K562 (cell line): ENCODE data around the gene CRLF1. TPM values are rescaled to one million over a fixed set of nuclear protein-coding genes. Genes with fewer than 3 reads are reported as not detected.

Experiments used
- ARID3B ChIP-seq: fragments of 250-450 bp; sonication (Bioruptor Pico); IDR thresholded peaks from 2 replicates; pipeline ENCODE4 v1.4.0; 2020; ENCODE audit warnings: borderline replicate concordance
- ARID4B ChIP-seq: sonication (generic); formaldehyde crosslinking; IDR thresholded peaks from 2 replicates; pipeline ENCODE4 v1.8.0; 2022; ENCODE audit warnings: mild to moderate bottlenecking, missing genetic modification reagents
- CAMTA2 ChIP-seq: fragments of 250-450 bp; sonication (Bioruptor Pico); conservative IDR thresholded peaks from 2 replicates; pipeline ENCODE4 v1.5.1; 2022
- CC2D1A ChIP-seq: fragments of 450-650 bp; IDR thresholded peaks from 2 replicates; pipeline ENCODE4 v1.6.1; 2017; ENCODE audit warnings: mild to moderate bottlenecking
- CEBPB ChIP-seq: fragments of 450-650 bp; IDR thresholded peaks from 2 replicates; pipeline ENCODE4 v1.6.1; 2016; ENCODE audit warnings: missing genetic modification characterization, missing compliant biosample characterization
- CTCFL ChIP-seq: IDR thresholded peaks from 2 replicates; pipeline ENCODE4 v1.6.1; 2011; ENCODE audit warnings: borderline replicate concordance, low read depth, mild to moderate bottlenecking, moderate library complexity, low read length; ENCODE audit not compliant: insufficient read depth, poor library complexity, severe bottlenecking
- FIP1L1 ChIP-seq: fragments of 200-400 bp; formaldehyde crosslinking; IDR thresholded peaks from 2 replicates; pipeline ENCODE4 v1.6.1; 2018; ENCODE audit warnings: mild to moderate bottlenecking, low read depth, low read length; ENCODE audit not compliant: poor library complexity, severe bottlenecking
- FOXA3 ChIP-seq, 2 experiments: fragments of 450-650 bp in 1 of 2; sonication (generic) in 1 of 2; formaldehyde crosslinking; IDR thresholded peaks in 1 of 2; conservative IDR thresholded peaks in 1 of 2; 2 replicates each; pipeline versions ENCODE4 v1.4.0 to v1.8.0; 2020 to 2022; ENCODE audit warnings: mild to moderate bottlenecking in 2 of 2, missing genetic modification reagents in 1 of 2
- GTF2A2 ChIP-seq: IDR thresholded peaks from 2 replicates; pipeline ENCODE4 v1.6.1; 2016; ENCODE audit warnings: mild to moderate bottlenecking, missing genetic modification characterization, missing compliant biosample characterization
- MCM2 ChIP-seq: fragments of 450-650 bp; IDR thresholded peaks from 2 replicates; pipeline ENCODE4 v1.6.1; 2017; ENCODE audit warnings: low read depth, mild to moderate bottlenecking
- NCOR1 ChIP-seq: fragments of 450-650 bp; IDR thresholded peaks from 2 replicates; pipeline ENCODE4 v1.6.1; 2016; ENCODE audit warnings: mild to moderate bottlenecking, moderate library complexity
- SMAD2 ChIP-seq: fragments of 150-350 bp; IDR thresholded peaks from 2 replicates; pipeline ENCODE4 v1.6.1; 2014; ENCODE audit warnings: low read depth, mild to moderate bottlenecking, low read length
- SNIP1 ChIP-seq: fragments of 450-650 bp; IDR thresholded peaks from 2 replicates; pipeline ENCODE4 v1.7.1; 2017; ENCODE audit warnings: low read depth, mild to moderate bottlenecking
- TAF1 ChIP-seq: IDR thresholded peaks from 2 replicates; pipeline ENCODE4 v1.6.1; 2011; ENCODE audit warnings: mild to moderate bottlenecking, low read length, moderate library complexity; ENCODE audit not compliant: insufficient read depth, control insufficient read depth, severe bottlenecking; ENCODE audit errors: extremely low read depth
- XRCC5 ChIP-seq: fragments of 200-400 bp; formaldehyde crosslinking; IDR thresholded peaks from 2 replicates; pipeline ENCODE4 v1.6.1; 2017; ENCODE audit warnings: low read depth, mild to moderate bottlenecking, low read length
- ZFPM2 ChIP-seq: fragments of 250-450 bp; sonication (Bioruptor Pico); IDR thresholded peaks from 2 replicates; pipeline ENCODE4 v1.5.1; 2022; ENCODE audit warnings: mild to moderate bottlenecking
- ZNF224 ChIP-seq: sonication (generic); formaldehyde crosslinking; IDR thresholded peaks from 2 replicates; pipeline ENCODE4 v1.8.0; 2022; ENCODE audit warnings: mild to moderate bottlenecking, missing genetic modification reagents
- ZNF644 ChIP-seq: fragments of 200-800 bp; sonication (Bioruptor generic); IDR thresholded peaks from 2 replicates; pipeline ENCODE4 v1.6.1; 2016; ENCODE audit warnings: low read depth, missing genetic modification characterization, missing compliant biosample characterization
- ZNF696 ChIP-seq: fragments of 250-450 bp; sonication (Bioruptor Pico); conservative IDR thresholded peaks from 2 replicates; pipeline ENCODE4 v1.4.0; 2020; ENCODE audit warnings: mild to moderate bottlenecking, moderate library complexity
- ZZZ3 ChIP-seq: fragments of 450-650 bp; IDR thresholded peaks from 2 replicates; pipeline ENCODE4 v1.6.1; 2016; ENCODE audit warnings: antibody characterized with exemption, mild to moderate bottlenecking, moderate library complexity
- polyA plus RNA-seq, 8 experiments: library from polyadenylated mRNA; depleted of rRNA in 4 of 8; stranded (reverse) in 5 of 8; unstranded in 3 of 8; fragments of >200 nt; fragmentation: Nextera tagmentation in 2 of 8; fragmentation: Illumina TruSeq in 1 of 8; extraction: Ambion mirVana in 2 of 8; extraction: Trizol in 1 of 8; gene quantifications; 2 replicates each; pipeline versions ENCODE4 v1.2.1 to v1.2.3, GENCODE V29; 2011 to 2014; ENCODE audit warnings: inconsistent platforms in 1 of 8, missing spikeins in 1 of 8
- total RNA-seq, 7 experiments: library from RNA; depleted of rRNA in 6 of 7; stranded (reverse); fragments of >200 nt in 6 of 7; fragmentation: Illumina TruSeq in 2 of 7; extraction: Trizol in 2 of 7; gene quantifications; 2 replicates each; pipeline versions ENCODE4 v1.2.1 to v1.2.3, GENCODE V29; 2011 to 2021; ENCODE audit warnings: low replicate concordance in 1 of 7

CRLF1 gene
- total and polyA plus RNA-seq, 9 of the 15 experiments (the other 6 are each of a cell fraction or from before 2014, with no cell fraction given): 0.85 to 3.6 (median 1.7) TPM

GRCh38 chr19:18588611-18589379, 17.8 kb downstream of the CRLF1 start, which contains the start of gene REX1BD (continued):
- TF ChIP-seq ARID4B: peak; percentile 86; the same call in 1 of the 2 replicates
- no peak for TF ChIP-seq ZZZ3
- no peak for TF ChIP-seq ZFPM2
- TF ChIP-seq CAMTA2 (CRISPR knock-in tag): 0 out of 2 replicates have a peak, but pooled peaks have one; percentile 60
- no peak for TF ChIP-seq GTF2A2 (tag)
- no peak for TF ChIP-seq CEBPB (tag)
- peak; percentile 94 for TF ChIP-seq XRCC5
- peak; percentile 86 for TF ChIP-seq SNIP1
- TF ChIP-seq FIP1L1: peak; percentile 82
- peak; percentile 33 for TF ChIP-seq NCOR1
- TF ChIP-seq FOXA3 (CRISPR knock-in tag; conservative IDR thresholded peaks at IDR 0.05 in 1 of 2, IDR thresholded peaks at IDR 0.05 in 1 of 2): peak in 1 of 2 experiments; percentile 16; a peak in 1 of 4 replicates
- 0 out of 2 replicates have a peak, but pooled peaks have one; percentile 58 for TF ChIP-seq ZNF224 (CRISPR knock-in tag)
- no peak for TF ChIP-seq SMAD2
- peak; percentile 78; the same call in 1 of the 2 replicates for TF ChIP-seq ARID3B (CRISPR knock-in tag)
- TF ChIP-seq MCM2: no peak
- no peak for TF ChIP-seq ZNF644 (tag)
- TF ChIP-seq ZNF696 (CRISPR knock-in tag): no peak
- TF ChIP-seq TAF1: peak; percentile 70
- TF ChIP-seq CTCFL: peak; percentile 98
- TF ChIP-seq CC2D1A: peak; percentile 92
